Measurements from ENCODE around the gene ABCB8.
"Not testable (repeated sequence)": the region's sequence is repeated elsewhere in the genome, so short reads cannot be mapped to it uniquely, and the experiment has no call there.

Gene ABCB8

DNA sequence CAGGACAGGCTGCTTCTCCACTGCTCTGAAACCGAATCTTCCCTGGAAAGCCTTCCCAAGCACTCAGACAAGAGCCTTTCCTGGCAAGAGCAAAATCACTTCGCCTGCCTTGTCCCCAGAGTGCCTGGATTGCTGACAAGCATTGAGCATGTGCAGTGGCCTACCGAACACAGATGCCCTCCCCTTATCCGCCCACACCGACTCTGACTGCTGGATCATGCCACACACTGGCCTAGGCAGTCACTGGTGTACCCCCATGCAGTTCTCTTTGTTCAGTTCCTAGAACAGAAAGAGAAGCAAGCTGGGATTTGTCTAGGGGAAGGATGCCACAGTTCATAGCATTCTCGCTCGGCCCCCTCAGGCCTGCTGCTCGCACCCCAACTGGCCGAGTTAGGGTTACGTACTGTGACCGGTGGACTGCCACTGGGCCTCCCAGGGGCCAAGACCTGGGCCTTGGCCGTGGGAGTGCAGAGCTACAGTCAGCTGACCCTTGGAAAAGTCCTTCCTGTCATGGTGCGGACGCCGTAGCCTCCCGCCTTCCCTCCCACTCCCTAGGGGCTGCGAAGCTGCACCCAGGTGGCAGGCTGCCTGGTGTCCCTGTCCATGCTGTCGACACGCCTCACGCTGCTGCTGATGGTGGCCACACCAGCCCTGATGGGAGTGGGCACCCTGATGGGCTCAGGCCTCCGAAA is 6.9 kb downstream of the ABCB8 start:
- no peak for DNase-seq (ENCODE audit: low read depth)

DNA sequence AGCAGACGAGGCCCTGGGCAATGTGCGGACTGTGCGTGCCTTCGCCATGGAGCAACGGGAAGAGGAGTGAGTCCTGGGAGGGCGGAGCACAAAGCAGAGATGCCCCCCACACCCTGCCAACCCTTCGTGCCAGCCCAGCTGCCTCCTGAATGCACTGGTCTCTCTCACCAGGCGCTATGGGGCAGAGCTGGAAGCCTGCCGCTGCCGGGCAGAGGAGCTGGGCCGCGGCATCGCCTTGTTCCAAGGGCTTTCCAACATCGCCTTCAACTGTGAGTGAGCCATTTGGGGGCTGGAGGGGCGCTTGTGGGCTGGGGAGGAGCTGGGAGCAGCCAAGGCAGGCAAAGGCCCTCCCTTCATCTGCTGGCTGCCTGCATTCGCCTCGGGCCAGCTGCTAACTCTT is 7.7 kb downstream of the ABCB8 start:
- DNase-seq (ENCODE audit: low read depth): no peak

DNA sequence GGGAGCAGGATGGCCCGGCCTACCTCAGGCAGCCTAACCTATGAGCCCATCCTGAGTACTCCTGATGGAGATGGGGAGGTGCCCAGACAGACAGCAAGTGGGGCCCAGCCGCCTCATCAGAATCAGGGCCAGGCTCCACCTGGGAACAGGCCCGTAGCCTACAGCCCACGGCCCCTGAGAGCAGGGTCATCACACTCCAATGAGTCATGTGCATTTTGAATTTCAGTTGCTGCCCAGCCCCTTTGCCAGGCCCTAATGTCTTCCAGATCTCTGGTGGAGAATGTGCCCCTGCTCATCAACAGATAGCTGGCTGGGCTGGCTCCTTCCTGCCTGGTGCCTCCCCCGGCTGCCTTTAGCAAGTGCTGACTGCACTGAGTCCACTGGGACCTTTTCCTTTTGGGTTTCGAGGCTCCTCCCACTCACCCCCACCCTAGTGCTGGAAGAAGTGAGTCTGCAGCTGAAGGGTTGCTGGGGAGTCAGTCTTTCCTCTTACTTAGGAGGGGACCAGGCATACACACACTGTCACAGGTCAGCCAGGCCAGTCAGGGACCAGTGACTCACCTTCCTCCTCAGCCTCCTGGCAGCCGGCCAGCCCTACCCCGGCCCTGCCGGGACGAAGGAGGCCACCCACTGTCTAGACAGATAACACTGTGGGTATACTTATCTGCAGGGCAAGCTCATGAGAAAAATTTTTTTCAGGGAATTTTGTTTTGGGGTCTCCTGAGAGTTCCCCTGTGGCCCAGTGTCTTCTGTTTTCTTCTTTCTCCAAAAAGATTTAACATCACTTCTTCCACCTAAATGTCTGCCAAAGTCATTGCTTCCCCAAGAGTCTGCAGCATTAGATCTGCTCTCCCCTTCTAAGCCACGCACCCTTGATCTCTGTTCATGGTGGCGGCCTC is 10.9 kb downstream of the ABCB8 start:
- peak; percentile 65 for DNase-seq (ENCODE audit: low read depth)

DNA sequence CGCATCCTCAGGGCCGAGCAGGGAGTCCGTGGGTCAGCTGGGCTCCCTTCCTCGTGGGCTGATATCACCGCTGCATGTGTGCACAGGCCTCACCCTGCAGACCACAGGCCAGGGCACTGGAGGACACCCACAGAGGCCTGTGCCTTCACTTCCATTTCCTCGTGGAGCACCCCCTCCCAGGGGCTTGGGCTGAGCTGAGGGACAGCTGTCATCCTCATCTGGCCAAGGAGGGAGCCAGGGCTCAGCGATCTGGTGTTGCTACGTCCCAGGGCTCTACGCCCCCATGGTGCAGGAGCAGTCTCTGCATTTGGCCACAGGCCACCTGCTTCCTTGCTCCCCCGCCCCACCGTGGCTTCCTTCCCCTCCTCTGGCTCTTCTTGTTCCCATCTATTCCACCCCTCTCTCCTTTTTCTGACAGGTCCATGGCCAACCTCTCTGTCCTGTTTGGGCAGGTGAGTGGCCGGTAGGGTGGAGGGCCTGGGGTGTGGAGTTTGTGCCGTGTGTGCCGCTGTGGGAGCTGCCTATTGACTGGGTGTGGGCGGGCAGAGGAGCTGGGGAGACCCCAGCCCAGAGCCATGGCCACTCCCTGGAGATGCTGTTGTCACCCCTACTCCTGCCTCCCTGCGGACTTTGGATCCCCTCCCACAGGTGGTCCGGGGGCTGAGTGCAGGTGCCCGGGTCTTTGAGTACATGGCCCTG is 11.7 kb downstream of the ABCB8 start:
- no peak for DNase-seq (ENCODE audit: low read depth)

DNA sequence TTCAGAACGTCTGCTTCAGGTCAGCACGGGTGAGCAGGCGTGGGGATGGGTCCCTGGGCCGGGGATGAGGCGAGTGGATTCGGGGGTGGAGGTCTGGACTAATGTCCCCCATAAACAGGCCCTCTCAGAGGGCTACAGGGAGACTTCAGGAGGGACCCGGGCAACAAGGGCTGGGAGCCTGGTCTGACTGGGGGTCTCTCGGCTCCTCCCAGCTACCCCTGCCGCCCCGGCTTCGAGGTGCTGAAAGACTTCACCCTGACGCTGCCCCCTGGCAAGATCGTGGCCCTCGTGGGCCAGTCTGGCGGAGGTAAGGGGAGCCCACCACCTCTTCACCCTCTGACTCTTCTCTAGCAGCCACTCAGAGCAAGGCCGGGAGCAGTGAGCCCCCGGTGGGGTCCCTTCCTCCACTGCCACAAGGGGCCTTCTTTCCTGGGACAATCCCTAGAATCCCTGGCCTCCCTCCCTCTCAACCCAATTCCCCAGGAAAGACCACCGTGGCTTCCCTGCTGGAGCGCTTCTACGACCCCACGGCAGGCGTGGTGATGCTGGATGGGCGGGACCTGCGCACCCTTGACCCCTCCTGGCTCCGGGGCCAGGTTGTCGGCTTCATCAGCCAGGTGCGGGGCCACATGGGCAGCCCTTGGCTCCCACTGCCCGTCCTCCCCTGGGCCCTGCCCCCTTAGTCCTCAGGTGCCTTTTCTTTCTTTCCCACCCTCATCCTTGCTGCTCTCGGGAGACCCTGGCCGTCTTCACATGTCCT is 12.5 kb downstream of the ABCB8 start:
- DNase-seq (ENCODE audit: low read depth): no peak

DNA sequence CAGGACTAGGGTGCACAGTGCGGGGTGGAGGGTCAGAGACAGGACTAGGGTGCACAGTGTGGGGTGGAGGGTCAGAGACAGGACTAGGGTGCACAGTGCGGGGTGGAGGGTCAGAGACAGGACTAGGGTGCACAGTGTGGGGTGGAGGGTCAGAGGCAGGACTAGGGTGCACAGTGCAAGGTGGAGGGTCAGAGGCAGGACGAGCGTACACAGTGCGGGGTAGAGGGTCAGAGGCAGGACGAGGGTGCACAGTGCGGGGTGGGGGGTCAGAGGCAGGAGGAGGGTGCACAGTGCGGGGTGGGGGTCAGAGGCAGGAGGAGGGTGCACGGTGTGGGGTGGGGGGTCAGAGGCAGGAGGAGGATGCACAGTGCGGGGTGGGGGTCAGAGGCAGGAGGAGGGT is 15.2 kb downstream of the ABCB8 start:
- not testable (repeated sequence) for DNase-seq (ENCODE audit: low read depth)

DNA sequence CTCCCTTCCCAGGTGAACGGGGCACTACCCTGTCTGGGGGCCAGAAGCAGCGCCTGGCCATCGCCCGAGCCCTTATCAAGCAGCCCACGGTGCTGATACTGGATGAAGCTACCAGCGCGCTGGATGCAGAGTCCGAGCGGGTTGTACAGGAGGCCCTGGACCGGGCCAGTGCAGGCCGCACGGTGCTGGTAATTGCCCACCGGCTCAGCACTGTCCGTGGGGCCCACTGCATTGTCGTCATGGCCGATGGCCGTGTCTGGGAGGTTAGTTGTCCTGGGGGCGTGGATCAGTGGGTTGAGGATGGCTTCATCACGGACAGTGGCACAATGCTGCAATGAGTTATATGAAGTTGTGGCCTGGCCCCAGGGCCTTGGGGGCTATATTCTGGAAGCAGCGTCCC is 15.7 kb downstream of the ABCB8 start:
- DNase-seq (ENCODE audit: low read depth): no peak

DNA sequence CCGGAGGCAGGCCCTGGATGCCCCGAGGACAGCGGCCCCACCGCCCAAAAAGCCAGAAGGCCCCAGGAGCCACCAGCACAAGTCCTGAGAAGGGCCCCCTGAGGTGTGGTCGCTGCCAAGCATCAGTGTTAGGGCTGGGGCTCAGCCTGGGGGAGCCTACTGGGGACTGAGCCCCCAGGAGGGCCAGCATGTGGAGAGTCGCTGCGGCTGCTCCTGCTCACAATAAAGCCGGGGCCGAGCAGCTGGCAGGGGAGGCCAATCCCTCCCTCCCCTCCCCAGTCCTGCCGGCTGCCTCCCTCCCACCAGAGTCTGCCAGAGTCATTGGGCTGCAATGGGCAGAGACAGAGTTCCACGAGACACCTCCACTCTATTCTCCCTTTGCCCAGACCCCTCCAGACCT is 17.0 kb downstream of the ABCB8 start:
- no peak for DNase-seq (ENCODE audit: low read depth)

DNA sequence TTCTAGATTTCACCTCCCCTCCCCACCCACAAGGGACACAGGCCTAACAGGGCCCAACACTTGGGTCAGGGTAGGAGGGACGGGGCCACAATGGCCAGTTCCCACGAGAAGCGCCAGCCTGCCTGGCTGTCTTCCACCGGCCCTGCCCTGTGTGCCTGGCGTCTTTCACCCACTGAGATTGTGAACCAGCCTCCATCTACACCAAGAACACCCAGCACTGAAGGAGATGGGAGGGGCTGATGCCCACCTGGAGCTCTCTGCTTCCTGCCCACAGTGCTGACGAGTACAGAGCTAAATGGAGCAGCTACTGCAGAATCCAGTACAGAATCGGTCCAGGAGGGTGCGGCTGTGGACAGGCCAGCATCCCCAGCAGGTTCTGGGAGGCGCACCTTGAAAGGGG is 17.7 kb downstream of the ABCB8 start:
- DNase-seq (ENCODE audit: low read depth): no peak

DNA sequence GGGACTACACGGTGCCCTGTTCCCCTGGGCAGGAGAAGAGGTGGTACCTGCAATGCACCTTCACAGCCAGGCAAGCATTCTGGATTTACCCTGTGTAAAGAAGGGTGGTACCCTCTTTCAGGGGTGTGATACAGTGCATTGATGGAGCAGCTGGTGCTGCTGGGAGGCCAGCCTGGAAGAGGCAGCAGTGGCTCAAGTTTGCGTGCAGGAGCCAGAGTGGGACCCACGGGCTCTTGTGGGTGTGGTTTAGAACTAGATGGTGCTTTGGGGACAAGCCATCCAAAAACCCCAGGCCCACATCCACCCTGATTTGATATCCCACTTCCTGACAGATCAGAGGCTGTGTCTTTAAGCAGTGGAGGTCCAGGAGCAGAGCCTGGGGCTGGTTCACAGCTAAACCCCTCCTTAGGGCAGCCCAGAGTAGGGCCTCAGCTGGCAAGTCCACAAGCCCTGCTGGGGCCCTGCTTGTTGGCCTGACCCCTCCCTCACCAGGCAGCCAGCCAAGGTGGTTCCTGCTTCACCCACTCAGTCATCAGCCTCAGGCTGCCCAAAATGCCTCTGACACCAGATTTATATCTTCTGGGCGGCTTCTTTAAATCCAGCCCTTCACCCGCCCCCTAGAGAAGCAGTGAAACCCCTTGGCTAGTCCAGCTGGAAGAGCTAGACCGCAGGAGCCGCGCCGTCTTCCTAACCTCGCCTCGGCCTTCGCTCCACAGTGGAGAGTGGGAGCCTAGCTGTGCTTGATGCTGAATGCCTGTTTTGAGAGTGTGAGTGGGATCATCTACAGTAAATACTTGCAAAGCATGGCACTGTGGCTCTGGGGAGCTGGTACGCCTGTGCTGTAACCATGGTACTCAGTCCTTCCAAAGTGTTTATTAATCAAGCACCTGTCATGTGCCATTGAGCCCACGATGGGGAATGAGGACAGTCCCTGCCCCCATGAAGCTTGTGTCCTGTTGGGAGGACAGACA is 18.6 kb downstream of the ABCB8 start:
- DNase-seq (ENCODE audit: low read depth): no peak

DNA sequence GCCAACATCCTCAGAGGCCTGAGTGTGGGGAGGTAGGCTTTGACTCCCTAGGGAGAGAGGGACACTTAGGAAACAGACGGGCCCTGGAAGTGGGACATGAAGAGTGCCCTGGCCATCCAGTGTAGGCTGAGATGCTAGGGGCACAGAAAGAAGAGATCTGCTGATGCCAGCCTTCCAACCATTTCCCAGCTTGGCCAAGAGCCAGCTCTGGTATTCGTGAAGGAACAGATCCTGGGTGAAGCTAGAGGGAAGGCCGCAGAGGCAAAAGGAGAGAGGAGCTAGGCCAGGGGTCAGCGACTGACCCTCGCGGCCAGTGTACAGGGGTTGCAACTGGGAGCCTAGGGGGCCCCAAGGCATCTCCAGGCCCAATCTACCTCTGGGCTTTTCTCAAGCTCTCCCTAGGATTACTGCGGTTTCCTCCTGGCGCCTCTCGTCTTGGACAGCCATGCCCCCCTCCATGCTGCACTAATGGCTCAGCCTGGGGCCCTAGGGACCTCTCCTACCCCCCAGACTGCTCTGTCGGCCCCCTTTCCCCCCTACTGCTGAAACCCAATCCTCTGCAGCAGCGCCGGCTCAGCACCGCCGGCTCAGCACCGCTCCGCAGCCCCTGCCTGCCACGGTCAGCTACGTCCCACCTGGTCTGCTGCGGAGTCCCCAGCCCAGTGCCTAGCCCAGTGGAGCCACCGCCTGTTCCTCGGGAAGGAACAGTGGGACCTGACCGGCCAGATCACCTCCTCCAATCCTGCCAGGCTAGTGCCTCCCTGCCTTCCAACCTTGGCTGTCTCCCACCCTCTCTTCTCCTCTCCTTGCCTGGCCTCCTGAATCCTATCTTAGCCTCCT is 19.9 kb downstream of the ABCB8 start, which contains the start of gene ASIC3:
ASIC3 (plus strand) TSS at position 556 of the 840 bp plus-strand sequence. CDS start 355 bp downstream, outside the sequence.
- DNase-seq (ENCODE audit: low read depth): no peak

DNA sequence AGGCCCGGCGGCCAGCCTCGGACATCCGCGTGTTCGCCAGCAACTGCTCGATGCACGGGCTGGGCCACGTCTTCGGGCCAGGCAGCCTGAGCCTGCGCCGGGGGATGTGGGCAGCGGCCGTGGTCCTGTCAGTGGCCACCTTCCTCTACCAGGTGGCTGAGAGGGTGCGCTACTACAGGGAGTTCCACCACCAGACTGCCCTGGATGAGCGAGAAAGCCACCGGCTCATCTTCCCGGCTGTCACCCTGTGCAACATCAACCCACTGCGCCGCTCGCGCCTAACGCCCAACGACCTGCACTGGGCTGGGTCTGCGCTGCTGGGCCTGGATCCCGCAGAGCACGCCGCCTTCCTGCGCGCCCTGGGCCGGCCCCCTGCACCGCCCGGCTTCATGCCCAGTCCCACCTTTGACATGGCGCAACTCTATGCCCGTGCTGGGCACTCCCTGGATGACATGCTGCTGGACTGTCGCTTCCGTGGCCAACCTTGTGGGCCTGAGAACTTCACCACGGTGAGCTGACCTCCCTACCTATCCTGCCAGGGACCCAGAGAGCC is 20.7 kb downstream of the ABCB8 start:
- DNase-seq (ENCODE audit: low read depth): no peak

DNA sequence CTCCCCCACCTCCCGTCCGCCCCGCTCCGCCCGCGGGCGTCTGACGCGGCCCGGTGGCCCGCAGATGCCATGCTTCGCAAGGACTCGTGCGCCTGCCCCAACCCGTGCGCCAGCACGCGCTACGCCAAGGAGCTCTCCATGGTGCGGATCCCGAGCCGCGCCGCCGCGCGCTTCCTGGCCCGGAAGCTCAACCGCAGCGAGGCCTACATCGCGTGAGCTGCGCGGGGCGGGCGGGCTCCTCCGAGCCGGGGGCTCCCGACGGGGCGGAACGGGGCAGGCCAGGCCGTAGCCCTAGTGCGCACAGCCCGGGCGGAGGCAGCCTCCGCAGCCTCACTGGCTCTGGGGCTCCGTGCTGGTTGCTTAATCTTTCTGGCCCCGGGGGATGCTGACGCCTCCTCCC is 22.9 kb downstream of the ABCB8 start:
- DNase-seq (ENCODE audit: low read depth): no peak

DNA sequence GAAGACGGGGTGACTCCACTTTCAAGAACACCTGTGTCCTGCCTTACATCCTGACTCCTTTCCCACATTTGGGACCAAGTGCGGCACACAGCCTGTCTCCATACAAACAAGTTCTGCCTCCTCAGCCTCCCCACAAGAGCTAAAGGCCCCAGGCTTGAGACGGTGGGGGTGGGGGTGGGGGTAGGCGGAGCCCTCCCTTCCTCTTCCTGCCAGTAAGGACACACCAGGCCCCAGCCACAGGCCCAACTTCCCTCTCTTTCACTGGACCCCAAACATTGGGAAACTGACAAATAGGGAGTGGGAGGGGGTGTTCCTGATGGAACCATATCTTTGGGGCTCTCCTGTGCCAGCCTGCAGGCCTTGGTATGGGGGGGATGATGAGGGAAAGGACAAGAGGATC is 24.8 kb downstream of the ABCB8 start:
- DNase-seq (ENCODE audit: low read depth): no peak

DNA sequence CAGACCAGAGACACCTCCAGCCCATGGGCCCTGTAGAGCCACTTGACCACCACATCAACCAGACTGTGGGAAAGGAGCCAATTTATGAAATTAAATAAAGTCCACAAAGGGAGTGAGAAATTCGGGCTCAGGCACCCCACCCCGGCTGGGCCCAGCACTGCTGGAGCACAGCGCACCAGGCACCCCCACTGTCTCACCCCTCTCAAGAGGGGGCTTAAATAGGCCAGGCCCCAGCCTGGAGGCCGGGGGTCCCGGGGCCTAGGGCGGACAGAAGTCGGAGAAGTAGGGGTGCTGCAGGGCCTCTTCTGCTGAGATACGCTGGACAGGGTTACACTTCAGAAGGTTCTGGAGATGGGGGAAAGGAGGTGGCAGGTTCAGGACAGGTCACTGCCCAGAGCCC is 25.5 kb downstream of the ABCB8 start:
- no peak for DNase-seq (ENCODE audit: low read depth)

DNA sequence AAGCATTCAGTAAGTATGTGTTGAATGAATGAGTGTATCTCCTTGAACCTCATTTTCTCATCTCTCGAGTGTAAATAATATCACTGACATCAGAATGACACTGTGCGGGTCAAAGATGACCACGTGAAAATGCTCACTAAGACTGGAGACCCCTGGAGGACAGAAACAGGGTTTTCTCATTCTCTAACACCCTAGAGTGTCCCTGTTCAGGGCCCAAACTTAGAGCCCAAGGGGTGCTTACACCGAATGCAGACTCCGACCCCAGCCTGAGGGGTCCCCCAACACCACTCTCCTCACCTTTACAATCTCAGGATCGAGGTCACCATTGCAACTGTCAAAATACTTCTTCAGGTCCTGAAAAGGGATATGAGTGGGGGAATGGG is 28.0 kb downstream of the ABCB8 start:
- no peak for DNase-seq (ENCODE audit: low read depth)

DNA sequence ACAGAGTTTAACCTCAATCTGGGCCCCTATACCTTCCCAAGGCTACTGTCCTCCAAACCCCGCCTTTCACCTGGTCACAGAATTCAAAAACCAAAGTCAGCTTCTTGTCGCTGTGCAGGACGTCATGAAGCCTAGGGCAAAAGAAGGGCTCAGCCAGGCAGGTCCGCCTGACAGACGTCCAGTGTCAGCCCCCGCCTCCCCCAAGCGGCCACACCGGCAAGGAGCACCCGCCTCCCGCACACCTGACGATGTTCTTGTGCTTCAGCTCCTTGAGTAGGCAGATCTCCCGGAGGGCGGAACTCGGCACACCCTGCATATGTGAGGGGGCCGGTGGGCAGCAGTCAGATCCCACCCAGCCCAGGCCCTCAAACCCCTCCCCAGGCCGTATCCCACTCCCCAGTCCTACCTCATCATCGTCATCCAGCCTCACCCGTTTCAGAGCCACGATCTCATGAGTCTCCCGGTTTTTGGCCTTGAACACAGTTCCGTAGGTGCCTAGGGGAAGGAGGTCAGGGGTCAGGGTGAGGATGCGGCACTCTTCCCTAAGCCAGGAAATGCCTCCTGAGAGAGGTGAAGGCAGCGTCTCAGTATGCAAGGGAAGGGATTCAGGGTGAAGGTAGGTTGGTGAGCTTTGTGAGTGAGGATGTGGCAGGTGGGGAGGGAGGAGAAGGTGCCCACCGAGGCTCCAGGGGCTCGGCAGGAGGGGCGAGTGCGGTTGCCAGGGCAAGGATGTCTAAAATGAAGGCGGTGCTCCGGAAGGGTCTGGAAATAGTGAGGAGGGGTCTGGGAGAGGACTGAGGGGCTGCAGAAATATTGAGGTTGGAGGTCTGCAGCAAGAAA is 28.6 kb downstream of the ABCB8 start:
- no peak for DNase-seq (ENCODE audit: low read depth)

DNA sequence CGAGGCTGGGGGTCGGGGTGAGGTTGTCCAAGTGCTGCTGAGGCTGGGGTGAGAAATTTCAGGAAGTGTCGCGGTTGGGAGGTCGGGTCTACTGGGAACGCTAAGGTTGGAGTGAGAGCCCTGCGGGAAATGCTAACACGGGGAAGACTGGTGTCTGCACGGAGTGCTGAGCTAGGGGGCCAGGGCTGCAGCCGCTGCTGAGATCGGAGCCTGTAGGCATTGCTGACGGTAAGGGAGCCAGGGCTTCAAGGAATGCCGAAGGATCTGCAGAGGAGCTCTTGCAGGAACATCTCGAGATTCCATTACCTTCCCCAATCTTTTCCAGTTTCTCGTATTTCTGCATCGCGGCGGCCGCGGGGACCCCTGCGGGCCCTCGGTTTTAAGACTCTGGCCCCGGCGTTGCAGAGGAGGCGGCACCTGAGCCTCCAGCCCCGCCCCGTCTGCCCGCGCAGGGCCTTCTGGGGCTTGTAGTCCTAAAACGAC is 29.3 kb downstream of the ABCB8 start, which contains the start of gene CDK5:
CDK5 (minus strand) TSS at position 392 of the 483 bp plus-strand sequence; CDS start at position 343, 49 bp downstream.
- DNase-seq (ENCODE audit: low read depth): no peak
